Astrocyte (in vitro differentiated cells and primary cell): ENCODE results near the gene MLLT10. TPM values are rescaled to one million over a fixed set of nuclear protein-coding genes. Genes with fewer than 3 reads are reported as not detected.

Experiments used
- DNase-seq: peaks from one replicate; pipeline ENCODE4 v3.0.0-alpha.2; 2010; ENCODE audit warnings: low read depth
- FAIRE-seq: peaks from 2 replicates; lab custom pipeline; 2011; peaks lifted over from hg19 to GRCh38; lab: Jason Lieb, UNC
- H2AFZ ChIP-seq: 2 replicates; pipeline ENCODE4 v1.6.0; 2012; ENCODE audit warnings: low read depth, low read length, inconsistent platforms
- H3K27ac ChIP-seq: 2 replicates; pipeline ENCODE4 v1.5.1; 2011; ENCODE audit warnings: low read depth, low read length, inconsistent platforms
- H3K27me3 ChIP-seq: 2 replicates; pipeline ENCODE4 v1.6.0; 2011; ENCODE audit warnings: low read length, inconsistent platforms; ENCODE audit not compliant: insufficient read depth
- H3K36me3 ChIP-seq: 2 replicates; pipeline ENCODE4 v1.5.1; 2011; ENCODE audit warnings: low read length, inconsistent platforms; ENCODE audit not compliant: insufficient read depth
- H3K4me1 ChIP-seq: 2 replicates; pipeline ENCODE4 v1.5.1; 2011; ENCODE audit warnings: low read length, inconsistent platforms; ENCODE audit not compliant: insufficient read depth
- H3K4me2 ChIP-seq: 2 replicates; pipeline ENCODE4 v1.6.0; 2012; ENCODE audit warnings: low read length, inconsistent platforms
- H3K4me3 ChIP-seq: 2 replicates; pipeline ENCODE4 v1.5.1; 2011; ENCODE audit warnings: low read depth, mild to moderate bottlenecking, low read length, inconsistent platforms; ENCODE audit not compliant: insufficient read depth
- H3K79me2 ChIP-seq: 2 replicates; pipeline ENCODE4 v1.6.0; 2012; ENCODE audit warnings: mild to moderate bottlenecking, low read length, inconsistent platforms; ENCODE audit not compliant: insufficient read depth
- H3K9ac ChIP-seq: 2 replicates; pipeline ENCODE4 v1.6.0; 2012; ENCODE audit warnings: mild to moderate bottlenecking, low read length, inconsistent platforms
- H3K9me3 ChIP-seq: 2 replicates; pipeline ENCODE4 v1.5.1; 2012; ENCODE audit warnings: low read depth, mild to moderate bottlenecking, low read length, inconsistent platforms; ENCODE audit not compliant: insufficient read depth
- H4K20me1 ChIP-seq: 2 replicates; pipeline ENCODE4 v1.6.0; 2012; ENCODE audit warnings: low read length, inconsistent platforms; ENCODE audit not compliant: insufficient read depth
- H3K27ac Mint-ChIP-seq: one replicate; pipeline ENCODE4 v1.8.0; 2021; ENCODE audit warnings: mild to moderate bottlenecking, mixed read lengths; ENCODE audit not compliant: unreplicated experiment
- H3K27me3 Mint-ChIP-seq: one replicate; pipeline ENCODE4 v1.8.0; 2021; ENCODE audit warnings: low read depth, mixed read lengths; ENCODE audit not compliant: unreplicated experiment
- H3K36me3 Mint-ChIP-seq: one replicate; pipeline ENCODE4 v1.8.0; 2021; ENCODE audit warnings: low read depth, mixed read lengths; ENCODE audit not compliant: unreplicated experiment
- H3K4me1 Mint-ChIP-seq: one replicate; pipeline ENCODE4 v1.8.0; 2021; ENCODE audit warnings: low read depth, mixed read lengths; ENCODE audit not compliant: unreplicated experiment
- H3K4me3 Mint-ChIP-seq: one replicate; pipeline ENCODE4 v1.8.0; 2021; ENCODE audit warnings: mild to moderate bottlenecking, moderate library complexity, mixed read lengths; ENCODE audit not compliant: unreplicated experiment
- H3K9me3 Mint-ChIP-seq: one replicate; pipeline ENCODE4 v1.8.0; 2021; ENCODE audit warnings: mild to moderate bottlenecking, mixed read lengths; ENCODE audit not compliant: unreplicated experiment
- EZH2 ChIP-seq: IDR thresholded peaks from 2 replicates; pipeline ENCODE4 v1.6.1; 2012; ENCODE audit warnings: mild to moderate bottlenecking, low read length, inconsistent platforms; ENCODE audit not compliant: insufficient read depth
- total RNA-seq: library from RNA; stranded (reverse); gene quantifications from 2 replicates; pipeline ENCODE4 v1.2.1, GENCODE V29; 2021
- TF ChIP-seq, protein P1 (sequence below): IDR thresholded peaks from 2 replicates; pipeline ENCODE4 v1.5.1; 2011; ENCODE audit warnings: low read depth, mild to moderate bottlenecking, inconsistent platforms, low read length, moderate library complexity; ENCODE audit not compliant: insufficient read depth

The MLLT10 gene
- total RNA-seq, 1 donor from 2014 or later: 46.9 TPM

DNA sequence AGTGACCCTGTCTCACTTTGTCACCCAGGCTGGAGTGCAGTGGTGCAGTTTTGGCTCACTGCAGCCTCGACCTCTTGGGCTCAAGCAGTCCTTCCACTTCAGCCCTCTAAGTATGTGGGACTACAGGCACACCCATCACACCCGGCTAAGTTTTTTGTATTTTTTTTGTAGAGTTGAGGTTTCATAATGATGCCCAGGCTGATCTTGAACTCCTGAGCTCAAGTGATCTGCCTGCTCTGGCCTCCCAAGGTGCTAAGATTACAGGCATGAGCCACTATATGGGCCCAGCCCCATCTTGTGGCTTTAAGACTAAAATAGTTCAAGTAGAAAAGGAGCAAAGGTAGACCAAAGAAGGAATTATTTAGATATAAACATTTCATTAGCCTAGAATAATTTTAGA lies 65.5 kb downstream of the MLLT10 start:
- H3K79me2 ChIP-seq: peaks cover 86% of the 10 kb centered on the region

DNA sequence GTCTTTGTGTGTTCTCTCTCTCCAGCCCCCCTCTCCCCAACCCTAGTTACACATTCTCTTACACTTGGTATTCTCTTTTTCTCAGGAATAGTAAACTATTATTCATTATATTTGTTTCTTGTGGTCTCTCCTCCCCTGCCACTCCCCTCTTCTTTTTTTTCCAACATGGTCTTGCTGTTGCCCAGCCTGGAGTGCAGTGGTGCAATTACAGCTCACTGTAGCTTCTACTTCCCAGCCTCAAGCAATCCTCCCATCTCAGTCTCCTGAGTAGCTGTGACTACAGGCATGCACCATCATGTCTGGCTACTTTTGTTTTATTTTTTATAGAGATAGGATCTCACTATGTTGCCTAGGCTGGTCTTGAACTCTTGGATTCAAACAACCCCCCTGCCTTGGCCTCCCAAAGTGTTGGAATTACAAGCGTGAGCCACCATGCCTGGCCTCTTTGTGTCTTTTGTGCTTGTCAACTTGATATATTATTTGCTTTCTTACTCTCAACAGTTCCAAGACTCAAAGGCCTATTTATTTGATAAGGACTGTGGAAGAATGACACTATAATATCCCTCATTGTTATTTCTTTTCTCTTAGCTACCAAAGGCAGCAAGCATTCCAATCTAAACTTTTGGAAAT lies 66.9 kb downstream of the MLLT10 start:
- H3K4me3 ChIP-seq: no peak overlapping the region
- H2AFZ ChIP-seq: no peak overlapping the region
- no peak overlapping the region for H3K4me2 ChIP-seq
- Mint-ChIP-seq H3K9me3 (no peaks in the 10 kb centered on the region), H3K27ac (peak overlapping the region; percentile 75), H3K27me3 (no peaks in the 10 kb centered on the region), H3K4me3 (no peak overlapping the region), H3K4me1 (peaks cover 8% of the 10 kb centered on the region), H3K36me3 (peaks cover 12% of the 10 kb centered on the region)
- no peaks in the 10 kb centered on the region for H3K4me1 ChIP-seq
- H4K20me1 ChIP-seq: peaks cover 54% of the 10 kb centered on the region
- TF ChIP-seq, protein P1, sequence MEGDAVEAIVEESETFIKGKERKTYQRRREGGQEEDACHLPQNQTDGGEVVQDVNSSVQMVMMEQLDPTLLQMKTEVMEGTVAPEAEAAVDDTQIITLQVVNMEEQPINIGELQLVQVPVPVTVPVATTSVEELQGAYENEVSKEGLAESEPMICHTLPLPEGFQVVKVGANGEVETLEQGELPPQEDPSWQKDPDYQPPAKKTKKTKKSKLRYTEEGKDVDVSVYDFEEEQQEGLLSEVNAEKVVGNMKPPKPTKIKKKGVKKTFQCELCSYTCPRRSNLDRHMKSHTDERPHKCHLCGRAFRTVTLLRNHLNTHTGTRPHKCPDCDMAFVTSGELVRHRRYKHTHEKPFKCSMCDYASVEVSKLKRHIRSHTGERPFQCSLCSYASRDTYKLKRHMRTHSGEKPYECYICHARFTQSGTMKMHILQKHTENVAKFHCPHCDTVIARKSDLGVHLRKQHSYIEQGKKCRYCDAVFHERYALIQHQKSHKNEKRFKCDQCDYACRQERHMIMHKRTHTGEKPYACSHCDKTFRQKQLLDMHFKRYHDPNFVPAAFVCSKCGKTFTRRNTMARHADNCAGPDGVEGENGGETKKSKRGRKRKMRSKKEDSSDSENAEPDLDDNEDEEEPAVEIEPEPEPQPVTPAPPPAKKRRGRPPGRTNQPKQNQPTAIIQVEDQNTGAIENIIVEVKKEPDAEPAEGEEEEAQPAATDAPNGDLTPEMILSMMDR: no peak
- no peak for TF ChIP-seq EZH2
- H3K36me3 ChIP-seq: peaks cover 2% of the 10 kb centered on the region
- peak; percentile 16 for DNase-seq
- no peak overlapping the region for H3K27ac ChIP-seq
- H3K79me2 ChIP-seq: peaks cover 86% of the 10 kb centered on the region
- H3K27me3 ChIP-seq: no peaks in the 10 kb centered on the region
- no peak overlapping the region for H3K9ac ChIP-seq
- FAIRE-seq: no peak
- no peaks in the 10 kb centered on the region for H3K9me3 ChIP-seq

More for the DNA sequence above, 65.5 kb downstream of the MLLT10 start:
- Histone ChIP-seq H2AFZ (no peak overlapping the region), H3K36me3 (peaks cover 2% of the 10 kb centered on the region), H3K27me3 (no peaks in the 10 kb centered on the region), H4K20me1 (peaks cover 52% of the 10 kb centered on the region), H3K4me1 (no peaks in the 10 kb centered on the region), H3K9me3 (no peaks in the 10 kb centered on the region), H3K27ac (no peak overlapping the region), H3K4me3 (no peak overlapping the region), H3K4me2 (no peak overlapping the region), H3K9ac (no peak overlapping the region)
- no peak overlapping the region for H3K4me3 Mint-ChIP-seq
- TF ChIP-seq EZH2: no peak
- TF ChIP-seq, protein P1: no peak
- no peaks in the 10 kb centered on the region for H3K9me3 Mint-ChIP-seq
- no peak for DNase-seq
- H3K4me1 Mint-ChIP-seq: peaks cover 6% of the 10 kb centered on the region
- H3K36me3 Mint-ChIP-seq: peaks cover 12% of the 10 kb centered on the region
- H3K27ac Mint-ChIP-seq: no peak overlapping the region
- no peak for FAIRE-seq
- H3K27me3 Mint-ChIP-seq: no peaks in the 10 kb centered on the region

DNA sequence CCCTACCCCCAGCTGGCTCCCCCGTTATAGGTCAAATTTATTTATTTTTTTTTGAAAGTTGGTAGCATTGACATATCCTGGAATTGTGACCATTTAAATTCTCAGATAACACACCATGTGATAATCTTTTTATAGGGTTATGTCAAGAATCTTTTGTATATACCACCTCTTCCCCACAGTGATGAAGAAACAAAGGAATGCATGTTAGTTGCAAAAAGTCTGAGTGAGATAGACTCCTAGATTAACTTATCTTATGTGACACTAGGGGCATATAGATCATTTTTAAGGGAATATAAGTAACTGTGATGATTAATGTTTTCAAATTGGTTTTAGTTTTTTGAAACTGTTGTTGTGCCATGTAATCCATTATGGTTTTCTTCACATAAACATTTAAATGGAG lies 68.3 kb downstream of the MLLT10 start:
- Histone ChIP-seq H2AFZ (no peak overlapping the region), H3K9ac (no peak overlapping the region), H3K79me2 (peaks cover 87% of the 10 kb centered on the region), H3K36me3 (peaks cover 3% of the 10 kb centered on the region), H3K27me3 (no peaks in the 10 kb centered on the region), H3K9me3 (no peaks in the 10 kb centered on the region), H3K4me2 (no peak overlapping the region), H3K4me1 (no peaks in the 10 kb centered on the region), H4K20me1 (peaks cover 63% of the 10 kb centered on the region), H3K4me3 (no peak overlapping the region), H3K27ac (no peak overlapping the region)
- no peak for TF ChIP-seq EZH2
- TF ChIP-seq, protein P1: no peak
- peaks cover 8% of the 10 kb centered on the region for H3K4me1 Mint-ChIP-seq
- DNase-seq (peak; percentile 3), FAIRE-seq (no peak)
- H3K27me3 Mint-ChIP-seq: no peaks in the 10 kb centered on the region
- H3K27ac Mint-ChIP-seq: no peak overlapping the region
- no peaks in the 10 kb centered on the region for H3K9me3 Mint-ChIP-seq
- H3K36me3 Mint-ChIP-seq: peaks cover 12% of the 10 kb centered on the region
- H3K4me3 Mint-ChIP-seq: no peak overlapping the region
